Stimulated activated CD4-positive, alpha-beta T cell treated with anti-CD3 and anti-CD28 coated beads, Interleukin-1b, Interleukin-23, amount 100 ng/mL, for 48 hours (primary cell): ENCODE measurements around the gene MOAP1.
"Not testable (repeated sequence)": the region's sequence is repeated elsewhere in the genome, so short reads cannot be mapped to it uniquely, and the experiment has no call there.

ENCODE experiments used
- DNase-seq: peaks from one replicate; pipeline ENCODE4 v3.0.0-alpha.2; 2020

MOAP1 gene

GRCh38 chr14:93183596-93184317 lies 940 bp downstream of the MOAP1 start:
- no peak for DNase-seq

GRCh38 chr14:93175492-93175891 lies 9.2 kb downstream of the MOAP1 start:
- DNase-seq, result no peak

GRCh38 chr14:93174731-93175130 lies 10.0 kb downstream of the MOAP1 start:
- not testable (repeated sequence) for DNase-seq

- no peak for DNase-seq
These were observed 10.7 kb downstream of the MOAP1 start for GRCh38 chr14:93173943-93174395.

- no peak for DNase-seq
These were observed 13.3 kb downstream of the MOAP1 start for GRCh38 chr14:93171376-93171775.

GRCh38 chr14:93170141-93170540 lies 14.6 kb downstream of the MOAP1 start:
- DNase-seq, result not testable (repeated sequence)

GRCh38 chr14:93169619-93170018 lies 15.1 kb downstream of the MOAP1 start:
- DNase-seq, result not testable (repeated sequence)

GRCh38 chr14:93168610-93169009 lies 16.1 kb downstream of the MOAP1 start:
- DNase-seq, result not testable (repeated sequence)

GRCh38 chr14:93165271-93166265 lies 19.1 kb downstream of the MOAP1 start:
- DNase-seq, result not testable (repeated sequence)

GRCh38 chr14:93163564-93163963 lies 21.1 kb downstream of the MOAP1 start:
- DNase-seq, result no peak

- DNase-seq, result no peak
These were observed 23.2 kb downstream of the MOAP1 start for GRCh38 chr14:93161411-93161940.

GRCh38 chr14:93160353-93160801 lies 24.3 kb downstream of the MOAP1 start:
- DNase-seq, result no peak

GRCh38 chr14:93159625-93160352 lies 24.9 kb downstream of the MOAP1 start:
- not testable (repeated sequence) for DNase-seq

- DNase-seq, result not testable (repeated sequence)
These were observed 26.3 kb downstream of the MOAP1 start for GRCh38 chr14:93158349-93158748.

GRCh38 chr14:93156693-93157369 lies 27.9 kb downstream of the MOAP1 start:
- no peak for DNase-seq

GRCh38 chr14:93155667-93156066 lies 29.0 kb downstream of the MOAP1 start:
- no peak for DNase-seq

- no peak for DNase-seq
These were observed 31.6 kb downstream of the MOAP1 start for GRCh38 chr14:93153121-93153520.

- no peak for DNase-seq
These were observed 34.2 kb downstream of the MOAP1 start for GRCh38 chr14:93150227-93151208.

GRCh38 chr14:93148979-93149378 lies 35.7 kb downstream of the MOAP1 start:
- no peak for DNase-seq

GRCh38 chr14:93146119-93146518 lies 38.6 kb downstream of the MOAP1 start:
- DNase-seq, result no peak
